HG03571 (cell line): ENCODE results near the gene KLHL28.
A peak's percentile ranks its signal among the peaks of the same experiment; 100 is the strongest.

Experiments used
- ATAC-seq: cut with Tn5 transposase; IDR thresholded peaks from one replicate; pipeline ENCODE4 v1.9.1; 2021; ENCODE audit not compliant: unreplicated experiment

The KLHL28 gene

GRCh38 chr14:44961554-44962333, at the start of gene KLHL28, which contains the start of gene TOGARAM1:
KLHL28 (minus strand) TSS chr14:44961947; CDS start chr14:44945928, 16,019 bp downstream.
TOGARAM1 (plus strand) TSS chr14:44962190; CDS start chr14:44962422, 232 bp downstream.
- peak; percentile 91 for ATAC-seq

- no peak for ATAC-seq
Measured at GRCh38 chr14:45003924-45004323, 42.2 kb upstream of the KLHL28 start.

- ATAC-seq, result no peak
Measured at GRCh38 chr14:44995770-44996294, 34.1 kb upstream of the KLHL28 start.

- no peak for ATAC-seq
Measured at GRCh38 chr14:44995196-44995595, 33.4 kb upstream of the KLHL28 start.

- ATAC-seq, result no peak
Measured at GRCh38 chr14:44990533-44990932, 28.8 kb upstream of the KLHL28 start.

- ATAC-seq, result no peak
Measured at GRCh38 chr14:44989497-44990440, 28.0 kb upstream of the KLHL28 start.

- no peak for ATAC-seq
Measured at GRCh38 chr14:44988694-44989093, 26.9 kb upstream of the KLHL28 start.

- no peak for ATAC-seq
Measured at GRCh38 chr14:44982594-44982993, 20.8 kb upstream of the KLHL28 start.

- ATAC-seq, result no peak
Measured at GRCh38 chr14:44981198-44981597, 19.5 kb upstream of the KLHL28 start.

- no peak for ATAC-seq
Measured at GRCh38 chr14:44979740-44980356, 18.1 kb upstream of the KLHL28 start.

- ATAC-seq, result no peak
Measured at GRCh38 chr14:44979273-44979672, 17.5 kb upstream of the KLHL28 start.

GRCh38 chr14:44971459-44971858, 9.7 kb upstream of the KLHL28 start:
- ATAC-seq, result no peak

GRCh38 chr14:44970907-44971306, 9.2 kb upstream of the KLHL28 start:
- ATAC-seq, result no peak

- ATAC-seq, result no peak
Measured at GRCh38 chr14:44968714-44969113, 7.0 kb upstream of the KLHL28 start.

GRCh38 chr14:44966601-44967336, 5.0 kb upstream of the KLHL28 start:
- ATAC-seq, result no peak

- no peak for ATAC-seq
Measured at GRCh38 chr14:44963775-44964380, 2.1 kb upstream of the KLHL28 start.

GRCh38 chr14:44963044-44963528, 1.3 kb upstream of the KLHL28 start:
- ATAC-seq, result no peak

GRCh38 chr14:44962334-44963043, 742 bp upstream of the KLHL28 start:
- peak; percentile 33 for ATAC-seq

- peak; percentile 16 for ATAC-seq
Measured at GRCh38 chr14:44961151-44961553, 595 bp downstream of the KLHL28 start.
